KG1 (cell line): Measurements from ENCODE around the gene LCP1.
"Not testable (repeated sequence)": the region's sequence is repeated elsewhere in the genome, so short reads cannot be mapped to it uniquely, and the experiment has no call there.

Source experiments
- DNase-seq: peaks from one replicate; lab custom pipeline; 2025; lab: John Stamatoyannopoulos, UW

The LCP1 gene

DNA sequence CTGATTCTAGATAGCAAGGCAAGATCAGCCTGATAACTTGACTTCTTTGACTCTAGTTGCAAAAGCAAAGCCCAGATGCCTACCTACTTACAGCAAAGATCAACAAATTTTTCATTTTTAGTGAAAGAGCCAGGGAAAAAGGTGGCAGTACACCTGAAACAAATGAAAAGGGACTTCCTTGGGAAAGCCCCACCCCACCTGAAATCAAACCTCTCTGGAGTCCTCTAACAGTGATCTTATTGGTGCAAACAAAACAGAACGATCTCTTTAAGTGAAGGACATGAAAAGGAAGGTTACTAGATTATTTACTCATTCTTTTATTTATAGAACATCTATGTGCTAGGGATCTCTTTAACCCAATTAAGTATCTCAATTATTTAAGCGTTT lies 507 bp upstream of the LCP1 start:
- DNase-seq, result no peak

DNA sequence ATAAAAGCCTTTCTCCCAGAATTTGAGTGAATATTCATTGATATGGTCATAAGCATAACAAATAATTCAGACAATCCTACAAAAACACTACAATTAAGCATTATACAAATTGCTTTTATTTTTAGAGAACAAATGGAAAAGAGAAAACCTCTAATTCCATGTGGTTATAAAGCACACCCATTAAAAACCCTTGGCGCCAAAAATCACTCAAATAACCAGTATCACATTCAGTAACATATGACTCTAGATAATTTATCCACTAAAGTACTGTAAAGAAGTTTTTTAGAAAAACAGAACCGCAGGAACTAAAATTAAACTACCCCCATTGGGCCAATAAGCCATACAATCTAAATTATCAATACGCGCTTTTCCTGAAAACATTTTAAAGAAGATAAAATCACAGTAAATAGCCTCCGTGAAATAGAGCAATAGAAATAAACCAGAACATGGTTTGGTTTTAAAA lies 569 bp downstream of the LCP1 start:
- no peak for DNase-seq

DNA sequence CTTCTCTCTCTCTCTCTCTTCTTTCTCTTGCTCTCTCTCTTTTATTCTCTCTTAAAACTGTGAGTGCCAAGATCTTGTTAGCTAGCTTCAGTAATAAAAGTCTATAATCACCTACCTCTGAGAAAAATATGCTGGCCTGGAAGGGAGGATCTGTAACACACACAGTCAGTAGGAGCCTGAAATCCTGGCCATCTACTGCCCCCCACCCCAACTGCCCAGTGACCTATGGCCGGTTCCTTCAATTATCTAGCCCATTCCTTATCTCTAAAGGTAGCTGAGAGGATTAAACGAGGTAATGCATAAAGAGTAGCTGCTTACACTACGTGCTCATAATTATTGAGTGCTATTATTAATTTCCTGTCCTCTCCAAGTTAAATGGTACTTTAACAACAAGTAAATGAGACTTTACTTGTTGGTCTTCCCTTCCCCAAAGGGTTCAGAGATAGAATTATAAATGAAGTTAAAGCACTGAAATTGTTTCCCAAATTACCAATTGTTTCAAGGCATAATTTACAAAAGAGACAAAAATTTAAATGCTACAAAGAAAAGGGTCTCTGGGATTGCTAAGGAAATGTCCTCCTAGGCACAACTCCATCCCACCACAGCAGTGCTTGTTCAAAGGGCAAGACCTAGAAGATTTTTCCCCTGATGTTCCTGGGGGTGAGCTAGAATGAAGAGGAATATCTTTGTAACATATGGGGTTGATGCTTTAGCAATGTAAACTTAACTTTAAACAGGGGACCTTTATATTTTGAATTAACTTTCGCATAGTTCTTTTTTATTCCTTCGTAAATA lies 1.8 kb downstream of the LCP1 start:
- DNase-seq, result no peak

DNA sequence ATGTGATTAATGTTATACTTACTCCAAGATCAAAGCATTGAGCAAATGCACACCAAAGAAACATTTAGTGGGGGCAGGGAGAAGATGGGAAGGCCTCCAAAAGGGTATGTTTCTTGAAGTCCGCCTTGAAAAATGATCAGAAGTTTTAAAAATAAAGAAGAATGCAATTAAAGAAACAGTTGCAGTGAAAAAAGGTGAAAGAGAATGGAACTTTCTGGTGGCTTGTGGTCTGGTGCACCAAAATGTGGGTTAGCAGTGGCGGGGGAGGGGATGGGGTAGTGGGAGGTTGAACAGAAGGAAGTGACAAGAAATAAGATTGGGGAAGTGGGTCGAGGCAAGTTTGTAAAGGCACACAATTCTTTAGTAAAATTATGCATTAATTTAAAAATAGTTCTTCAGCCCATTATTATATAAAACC lies 2.5 kb downstream of the LCP1 start:
- peak; percentile 83 for DNase-seq

DNA sequence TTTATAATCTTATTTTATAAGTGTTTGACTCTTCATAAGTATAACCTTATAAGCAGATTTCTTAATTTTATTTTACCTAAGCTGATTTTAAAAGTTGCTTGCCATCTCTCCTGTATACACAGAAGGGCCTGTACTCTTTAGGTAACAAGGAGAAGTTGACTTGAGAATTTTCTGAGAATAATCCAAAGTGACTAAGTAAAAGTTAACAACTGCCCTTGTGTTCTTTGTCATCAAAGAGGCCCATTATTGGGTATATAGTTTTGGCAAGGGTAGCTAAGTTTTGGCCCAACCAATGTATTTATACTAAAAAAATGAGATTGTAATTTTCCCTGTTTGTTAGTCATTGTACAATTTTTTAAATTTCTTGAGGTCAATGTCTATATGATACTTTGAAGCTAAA lies 3.2 kb downstream of the LCP1 start:
- DNase-seq, result no peak

DNA sequence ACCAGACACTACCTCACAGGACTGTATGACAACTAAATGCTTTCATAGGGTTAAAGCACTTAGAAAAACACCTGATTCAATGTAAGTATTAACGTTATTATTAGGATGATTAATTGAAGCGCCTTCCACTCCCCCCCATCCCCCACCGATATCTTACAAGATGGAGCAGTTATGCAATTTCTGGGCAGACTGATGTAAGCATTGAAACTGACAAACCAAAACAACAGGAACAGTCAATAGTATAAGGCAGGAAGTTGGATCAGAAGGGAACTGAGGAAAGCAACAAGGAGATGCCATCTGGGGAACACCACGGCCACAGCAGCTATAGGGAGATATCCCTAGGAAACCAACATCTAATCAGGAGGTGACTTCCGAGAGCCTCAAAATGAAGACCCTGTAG lies 3.8 kb downstream of the LCP1 start:
- no peak for DNase-seq

DNA sequence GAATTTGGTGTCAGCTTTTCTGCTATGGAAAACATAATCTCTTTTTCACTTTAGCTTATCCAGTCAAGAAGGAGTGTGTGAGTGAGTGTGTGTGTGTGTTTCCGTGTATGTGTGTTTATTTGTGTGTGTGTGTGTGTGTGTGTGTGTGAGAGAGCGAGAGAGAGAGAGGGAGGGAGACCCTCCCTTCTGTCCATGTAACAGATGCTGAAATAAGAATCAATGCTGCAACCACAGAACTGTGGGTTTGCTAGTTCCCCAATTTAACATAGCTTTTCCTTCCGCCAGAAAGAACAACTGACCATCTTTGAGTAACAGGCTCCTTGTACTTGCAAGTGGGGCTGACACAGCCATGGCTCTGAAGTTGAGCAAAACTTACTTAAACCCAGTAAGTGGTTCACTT lies 5.2 kb downstream of the LCP1 start:
- DNase-seq, result peak; percentile 67

DNA sequence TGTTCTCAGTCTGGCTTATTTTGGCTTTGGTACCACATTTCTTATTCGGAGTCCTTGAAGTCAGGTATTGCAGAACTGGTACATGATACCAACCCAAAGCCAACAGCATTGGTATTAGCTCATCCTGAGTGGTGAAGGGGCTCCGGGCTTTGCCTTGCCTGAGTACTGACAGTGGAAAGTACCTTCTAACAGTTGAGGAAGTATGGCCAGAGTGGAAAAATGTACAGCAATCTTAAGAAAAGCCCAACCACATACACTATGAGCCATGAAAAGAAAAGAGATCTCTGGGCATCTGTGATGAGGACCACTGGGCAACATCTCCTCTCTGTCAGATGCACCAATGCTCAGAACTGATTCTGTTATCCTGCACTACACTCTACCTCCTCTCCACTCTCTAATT lies 8.3 kb downstream of the LCP1 start:
- DNase-seq, result no peak

DNA sequence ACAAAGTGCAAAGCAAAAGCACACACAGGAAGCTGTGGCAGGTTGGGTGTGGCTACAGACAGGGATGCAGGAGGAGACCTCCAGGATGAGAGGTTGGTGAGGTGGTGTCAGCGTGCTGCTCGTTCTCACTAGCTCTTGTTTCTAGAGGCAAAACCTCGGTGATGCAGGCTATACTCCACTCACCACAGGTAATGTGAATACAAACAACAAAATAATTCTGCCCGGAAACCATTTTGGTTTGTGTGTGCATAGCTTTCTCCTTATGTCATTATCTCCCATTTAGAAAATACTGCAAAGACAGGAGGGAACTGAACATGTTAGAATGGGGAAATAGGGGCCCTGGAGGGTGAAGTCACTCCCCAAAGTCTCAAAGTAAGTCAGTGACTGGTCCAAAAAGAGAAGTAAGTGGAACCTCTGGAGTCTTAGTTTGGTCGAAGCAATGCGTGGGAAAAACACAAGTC lies 9.4 kb downstream of the LCP1 start:
- no peak for DNase-seq

DNA sequence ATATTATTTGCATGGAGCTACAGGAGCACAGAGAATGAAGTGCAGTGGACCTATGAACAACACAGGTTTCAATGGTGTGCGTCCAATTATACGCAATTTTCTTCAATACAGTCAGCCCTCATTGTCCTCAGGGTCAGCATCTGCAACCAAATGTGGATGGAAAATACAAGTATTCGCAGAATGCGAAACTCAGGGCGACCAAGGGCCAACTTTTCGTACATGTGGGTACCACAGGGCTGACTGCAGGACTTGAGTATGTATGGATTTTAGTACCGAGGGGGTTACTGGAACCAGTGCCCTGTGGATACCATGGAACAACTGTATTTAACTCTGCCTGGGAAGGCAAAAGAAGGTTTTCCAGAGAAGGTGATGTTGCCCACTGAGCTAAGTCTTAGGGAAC lies 10.2 kb downstream of the LCP1 start:
- no peak for DNase-seq

DNA sequence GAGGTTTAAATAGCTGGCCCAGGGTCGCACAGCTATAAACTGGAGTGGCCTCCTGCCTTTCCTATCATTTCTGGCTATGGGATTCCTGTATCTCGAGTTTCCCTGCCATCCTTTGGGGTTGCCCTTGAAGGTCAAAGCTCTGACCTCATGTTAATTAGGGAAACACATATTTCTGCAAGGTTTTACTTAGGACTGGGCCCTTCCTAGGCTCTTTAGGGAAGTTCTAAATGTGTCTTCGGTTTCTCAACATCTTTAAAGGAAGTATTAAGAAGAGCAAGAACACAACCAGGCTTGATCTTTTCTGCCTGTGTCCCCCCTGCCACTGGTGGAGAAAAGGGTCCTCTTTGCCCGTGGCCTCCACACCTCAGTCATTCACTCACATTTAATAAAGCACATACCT lies 10.8 kb downstream of the LCP1 start:
- DNase-seq, result no peak

DNA sequence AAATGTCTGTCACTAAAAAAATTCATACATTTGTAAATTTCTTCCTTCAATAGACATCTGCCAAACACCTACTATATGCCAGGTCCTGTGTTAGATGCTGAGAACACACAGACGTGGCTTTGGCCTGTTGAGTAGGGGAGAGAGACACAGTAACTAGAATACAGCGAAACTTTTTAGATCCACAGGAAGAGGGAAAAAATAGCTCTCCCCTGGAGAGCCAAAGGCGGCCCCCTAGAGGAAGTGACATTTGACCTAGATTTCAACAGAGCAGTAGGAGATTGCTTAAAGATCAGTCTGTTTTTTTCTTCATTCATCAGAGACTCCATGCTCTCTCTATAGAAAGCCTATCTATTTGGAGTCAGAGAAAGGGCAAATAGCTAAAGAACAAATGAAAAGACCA lies 11.3 kb downstream of the LCP1 start:
- peak; percentile 10 for DNase-seq

DNA sequence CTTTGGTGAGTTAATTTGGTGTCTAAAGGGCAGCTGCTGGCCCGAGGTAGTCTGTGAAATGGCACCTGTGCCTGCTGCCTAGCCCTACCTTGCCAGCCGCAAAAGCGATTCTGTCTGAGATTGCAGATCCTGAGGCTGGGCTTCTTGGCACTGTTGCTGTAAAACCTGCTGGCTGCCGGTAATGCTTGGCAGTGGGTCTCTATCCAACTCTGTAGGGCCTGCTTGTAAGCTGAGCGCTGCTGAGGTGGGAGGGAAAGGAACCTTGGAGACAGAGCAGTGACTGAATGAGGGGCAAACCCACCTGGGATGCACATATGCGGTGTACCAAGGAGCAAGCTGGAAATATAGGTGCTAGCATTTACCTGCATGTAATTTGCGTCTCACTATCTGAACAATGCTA lies 11.7 kb downstream of the LCP1 start:
- DNase-seq, result no peak

DNA sequence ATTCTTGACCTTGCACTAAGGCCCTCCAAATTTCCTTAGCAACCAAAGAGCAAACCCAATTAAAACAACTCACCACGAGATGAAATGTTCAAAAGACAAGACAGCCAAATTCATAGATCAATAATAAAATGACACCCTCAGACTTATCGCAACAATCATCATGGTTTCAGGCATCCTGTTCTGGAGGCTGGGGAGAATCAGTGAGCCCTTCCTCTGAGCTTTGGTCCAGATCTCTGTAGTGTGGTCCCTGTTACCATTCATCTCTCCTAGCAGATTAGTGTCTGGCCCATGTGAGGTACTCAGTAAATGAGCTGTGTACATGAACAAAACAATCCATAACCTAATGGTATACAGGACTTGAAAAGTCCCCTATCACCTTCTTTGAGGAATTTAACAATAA lies 12.2 kb downstream of the LCP1 start:
- no peak for DNase-seq

DNA sequence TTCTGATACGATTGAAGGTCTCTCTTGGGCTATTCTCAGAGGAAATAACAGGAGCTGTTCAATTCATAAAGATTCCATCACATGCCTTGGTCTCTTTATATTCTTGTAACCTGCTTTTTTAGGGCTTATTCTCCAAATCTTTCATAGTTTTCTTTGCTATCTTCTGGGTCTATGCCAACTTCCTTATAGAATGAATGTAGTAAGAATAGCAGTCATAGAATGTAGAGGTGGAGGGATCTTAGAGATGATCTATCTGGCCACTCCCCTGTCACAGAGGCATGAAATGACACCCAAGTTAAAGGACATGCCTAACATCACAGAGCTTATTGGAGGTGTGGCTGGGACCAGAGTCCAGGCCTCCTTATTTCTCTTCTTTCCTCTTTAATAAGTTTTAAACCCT lies 13.2 kb downstream of the LCP1 start:
- DNase-seq, result no peak

DNA sequence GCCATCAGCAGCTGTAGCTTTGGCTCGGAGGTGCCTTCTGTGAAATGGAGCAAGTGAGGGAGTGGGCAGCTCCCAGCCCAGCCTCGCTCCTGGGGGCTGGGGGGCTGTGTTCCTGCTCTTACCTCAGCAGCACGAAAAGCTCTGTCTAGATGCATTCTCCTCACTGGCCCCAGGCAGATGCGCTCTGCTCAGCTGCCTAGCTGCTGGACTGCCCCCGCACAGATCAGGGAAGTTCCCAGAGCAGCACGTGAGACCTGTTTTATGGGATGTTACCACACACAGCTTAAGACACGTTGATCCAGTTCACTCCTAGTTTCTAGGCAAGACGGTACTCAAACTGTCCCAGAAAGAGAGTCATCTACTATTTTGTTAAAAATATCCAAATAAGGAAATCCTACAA lies 13.6 kb downstream of the LCP1 start:
- no peak for DNase-seq

DNA sequence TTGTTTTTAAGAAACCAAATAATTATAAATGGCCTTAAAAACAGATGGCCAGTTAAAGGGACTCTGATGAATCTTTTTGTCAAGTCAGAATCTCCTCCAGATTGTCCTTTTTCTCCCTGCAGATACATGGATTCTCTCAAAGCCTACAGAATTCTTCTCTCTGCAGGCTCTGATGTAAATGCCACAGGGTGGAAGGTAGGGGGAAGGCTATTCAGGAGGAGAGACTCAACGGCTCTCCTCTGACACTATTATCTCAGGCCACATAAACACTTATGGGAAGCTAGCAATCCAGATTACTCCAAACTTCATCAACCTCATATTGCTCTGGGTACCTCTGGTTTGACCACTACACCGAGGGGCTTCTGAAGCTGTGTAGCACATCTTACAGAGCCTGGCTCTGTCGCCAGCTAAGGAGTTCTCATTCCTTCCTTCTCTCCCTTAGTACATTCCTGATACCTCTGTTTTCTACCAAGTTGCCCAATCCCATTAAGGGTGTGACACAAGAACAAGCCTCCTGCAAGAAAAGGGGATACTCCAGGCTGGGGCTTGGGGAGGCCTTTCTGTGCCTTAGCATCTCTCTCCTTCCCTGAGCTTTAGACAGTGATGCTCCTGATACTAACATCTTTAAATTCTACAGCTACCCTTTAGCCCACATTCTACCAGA lies 14.9 kb downstream of the LCP1 start:
- DNase-seq, result no peak

DNA sequence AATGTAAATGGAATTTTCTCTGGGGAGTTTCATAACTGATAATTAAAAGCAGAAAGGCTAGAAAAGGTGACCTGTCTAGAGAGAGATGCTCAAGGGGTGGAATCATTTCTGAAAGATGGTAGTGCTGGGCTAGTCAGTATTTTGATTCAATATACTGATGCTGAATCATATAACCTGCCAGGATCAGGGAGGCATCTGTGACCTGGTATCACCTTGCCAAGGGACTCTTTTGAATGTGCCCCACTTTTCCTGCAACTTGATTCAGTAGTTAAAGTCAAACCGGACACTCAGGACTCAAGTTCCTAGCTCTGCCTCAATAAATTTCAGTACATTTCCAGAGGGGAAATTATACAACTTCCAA lies 15.8 kb downstream of the LCP1 start:
- DNase-seq, result no peak

DNA sequence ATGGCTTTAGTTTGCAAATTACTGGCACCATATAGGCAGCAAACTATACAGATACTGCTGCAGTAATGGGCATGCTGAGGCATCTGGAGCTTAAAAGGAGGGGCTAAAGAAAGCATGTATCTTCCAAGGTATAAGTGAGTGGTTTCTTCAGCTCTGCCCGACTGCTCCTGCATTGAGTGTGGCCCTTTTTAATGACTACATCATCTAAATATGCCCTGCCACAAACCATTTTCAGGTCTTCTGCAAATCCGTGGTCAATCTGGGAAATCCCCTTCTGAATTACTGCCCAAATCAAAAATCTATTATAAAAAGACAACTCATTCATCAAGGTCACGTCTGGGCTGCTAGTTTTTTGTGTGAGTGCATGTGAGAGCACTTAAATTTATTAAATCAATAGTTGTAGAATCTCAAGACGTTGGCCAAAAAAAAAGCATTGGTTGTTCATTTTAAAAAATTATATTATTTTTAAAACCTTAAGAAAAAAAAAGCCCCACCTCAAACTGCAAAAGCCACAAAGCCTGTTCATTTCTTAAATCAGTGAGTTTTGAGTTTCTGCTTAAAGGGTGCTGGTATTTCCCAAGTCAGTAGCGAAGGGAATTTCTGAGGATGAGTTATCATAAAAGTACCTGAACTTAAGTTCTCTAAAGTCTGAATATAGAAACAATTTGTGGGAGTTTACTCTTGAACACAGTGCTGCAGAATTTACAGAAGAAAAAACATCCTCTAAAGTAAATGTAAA lies 16.3 kb downstream of the LCP1 start:
- DNase-seq, result no peak

DNA sequence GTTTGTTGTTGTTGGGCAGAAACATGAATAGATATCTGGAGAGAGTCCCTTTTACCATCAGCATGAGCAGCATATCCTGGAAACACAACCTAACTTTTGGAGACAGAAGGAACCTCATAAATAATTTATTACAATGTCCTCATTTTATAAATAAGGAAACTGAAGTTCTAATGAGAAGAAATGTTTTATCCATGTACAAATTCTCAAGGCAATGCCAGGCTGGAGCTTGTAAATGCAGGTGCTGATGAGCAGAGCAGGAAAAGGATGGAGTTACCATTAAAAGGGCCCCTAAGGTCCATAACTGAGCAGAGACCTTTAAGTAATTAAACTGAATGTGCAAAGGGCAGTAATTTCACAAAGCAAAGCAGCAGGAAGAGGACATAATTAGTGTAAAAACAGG lies 17.3 kb downstream of the LCP1 start:
- DNase-seq, result no peak

DNA sequence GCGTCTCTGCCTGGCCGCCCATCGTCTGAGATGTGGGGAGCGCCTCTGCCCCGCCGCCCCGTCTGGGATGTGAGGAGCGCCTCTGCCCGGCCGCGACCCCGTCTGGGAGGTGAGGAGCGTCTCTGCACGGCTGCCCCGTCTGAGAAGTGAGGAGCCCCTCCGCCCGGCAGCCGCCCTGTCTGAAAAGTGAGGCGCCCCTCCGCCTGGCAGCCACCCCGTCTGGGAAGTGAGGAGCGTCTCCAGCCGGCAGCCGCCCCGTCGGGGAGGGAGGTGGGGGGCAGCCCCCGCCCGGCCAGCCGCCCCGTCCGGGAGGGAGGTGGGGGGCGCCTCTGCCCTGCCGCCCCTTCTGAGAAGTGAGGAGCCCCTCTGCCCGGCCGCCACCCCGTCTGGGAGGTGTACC lies 19.2 kb downstream of the LCP1 start:
- DNase-seq, result not testable (repeated sequence)

DNA sequence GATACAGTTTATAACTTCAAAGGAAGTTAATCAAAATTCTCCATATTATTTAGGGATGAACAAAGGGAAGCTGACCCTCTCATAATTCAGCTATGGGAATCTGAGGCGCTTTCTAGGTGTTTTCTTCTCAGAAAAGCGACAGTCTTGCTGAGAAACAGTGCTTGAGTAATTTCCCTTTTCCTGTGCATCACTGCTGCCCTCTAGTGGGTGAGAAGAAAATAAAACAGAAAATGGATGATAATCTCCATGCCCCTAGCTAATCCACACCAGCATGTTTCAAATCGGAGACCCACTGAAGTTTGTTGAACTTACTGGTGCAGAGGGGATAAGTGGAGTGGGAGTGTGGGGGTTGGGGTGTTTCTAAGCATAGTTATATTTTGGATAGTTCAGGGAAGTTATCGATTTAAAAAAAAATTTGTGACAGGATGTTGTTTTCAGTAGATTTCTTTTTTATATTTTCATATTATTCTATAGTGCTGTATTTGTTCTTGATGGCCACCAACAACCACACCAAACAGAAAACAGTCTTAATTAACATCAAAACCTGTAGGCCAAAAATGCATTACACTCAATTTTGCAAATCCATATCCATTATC lies 21.4 kb downstream of the LCP1 start:
- DNase-seq, result peak; percentile 43

DNA sequence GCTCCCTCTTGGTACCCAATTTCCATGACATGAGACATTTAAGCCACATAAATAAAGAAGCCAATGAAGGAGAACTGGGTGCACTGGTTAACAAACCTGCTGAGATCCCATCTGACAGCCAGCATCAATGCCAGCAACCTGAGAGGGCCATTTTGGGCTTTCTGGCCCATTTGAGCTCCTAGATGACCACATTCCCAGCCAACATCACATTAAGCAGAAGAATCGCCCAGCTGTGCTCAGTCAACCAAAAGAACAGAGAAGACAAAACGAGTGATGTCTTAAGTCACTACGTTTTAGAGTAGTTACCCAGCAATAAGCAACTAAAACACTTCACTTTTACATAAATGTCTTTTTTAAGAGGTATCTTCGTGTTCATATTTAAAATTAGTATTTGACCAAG lies 21.9 kb downstream of the LCP1 start:
- DNase-seq, result no peak
